GM19397 (cell line): ENCODE data around the gene SRPRA.

Experiments
- ATAC-seq: cut with Tn5 transposase; IDR thresholded peaks from one replicate; pipeline ENCODE4 v1.9.1; 2021; ENCODE audit warnings: mild to moderate bottlenecking, moderate library complexity; ENCODE audit not compliant: unreplicated experiment

The SRPRA gene

GRCh38 chr11:126231725-126232459, 36.8 kb downstream of the SRPRA start:
- ATAC-seq, result no peak

- no peak for ATAC-seq
These were observed 38.7 kb downstream of the SRPRA start for GRCh38 chr11:126229858-126230540.

- ATAC-seq, result no peak
These were observed 42.2 kb downstream of the SRPRA start for GRCh38 chr11:126226334-126227084.

GRCh38 chr11:126225295-126225665, 43.4 kb downstream of the SRPRA start:
- no peak for ATAC-seq

GRCh38 chr11:126224647-126225294, 43.9 kb downstream of the SRPRA start:
- ATAC-seq, result no peak

GRCh38 chr11:126219547-126219946, 49.1 kb downstream of the SRPRA start:
- ATAC-seq, result no peak

GRCh38 chr11:126217491-126217890, 51.2 kb downstream of the SRPRA start:
- no peak for ATAC-seq

GRCh38 chr11:126216526-126217305, 52.0 kb downstream of the SRPRA start:
- ATAC-seq, result no peak

- ATAC-seq, result no peak
These were observed 53.9 kb downstream of the SRPRA start for GRCh38 chr11:126214841-126215240.

GRCh38 chr11:126214441-126214840, 54.3 kb downstream of the SRPRA start:
- no peak for ATAC-seq
